ENCODE measurements around the gene RPL39L. TPM values are rescaled to one million over a fixed set of nuclear protein-coding genes. Genes with fewer than 3 reads are reported as not detected.

Gene RPL39L
- total RNA-seq: 10 to 100 TPM; 26.8 to 34.5 TPM
- polyA plus RNA-seq (2013, experiment 1 of 2): 9.1 TPM
- polyA plus RNA-seq (2013, experiment 2 of 2): 7.0 TPM
- long read RNA-seq, experiment 1, transcript RPL39L-201 (3 exons, 756 nt): major isoform, 24 of 29 reads
- long read RNA-seq, experiment 1, partial matches to known transcripts: 3 of 29 reads
- long read RNA-seq, experiment 1, other reads (novel, unspliced or antisense): 2 of 29 reads
- long read RNA-seq, experiment 2, transcript RPL39L-201 (3 exons, 756 nt): major isoform, 18 of 26 reads
- long read RNA-seq, experiment 2, partial matches to known transcripts: 2 of 26 reads
- long read RNA-seq, experiment 2, other reads (novel, unspliced or antisense): 5 of 26 reads
- long read RNA-seq, experiment 3, transcript RPL39L-201 (3 exons, 756 nt): major isoform, 6 of 16 reads
- long read RNA-seq, experiment 3, partial matches to known transcripts: 2 of 16 reads
- long read RNA-seq, experiment 3, other reads (novel, unspliced or antisense): 7 of 16 reads
- long read RNA-seq, experiment 4, partial matches to known transcripts: 0 of 6 reads
- long read RNA-seq, experiment 4, other reads (novel, unspliced or antisense): 3 of 6 reads

DNA sequence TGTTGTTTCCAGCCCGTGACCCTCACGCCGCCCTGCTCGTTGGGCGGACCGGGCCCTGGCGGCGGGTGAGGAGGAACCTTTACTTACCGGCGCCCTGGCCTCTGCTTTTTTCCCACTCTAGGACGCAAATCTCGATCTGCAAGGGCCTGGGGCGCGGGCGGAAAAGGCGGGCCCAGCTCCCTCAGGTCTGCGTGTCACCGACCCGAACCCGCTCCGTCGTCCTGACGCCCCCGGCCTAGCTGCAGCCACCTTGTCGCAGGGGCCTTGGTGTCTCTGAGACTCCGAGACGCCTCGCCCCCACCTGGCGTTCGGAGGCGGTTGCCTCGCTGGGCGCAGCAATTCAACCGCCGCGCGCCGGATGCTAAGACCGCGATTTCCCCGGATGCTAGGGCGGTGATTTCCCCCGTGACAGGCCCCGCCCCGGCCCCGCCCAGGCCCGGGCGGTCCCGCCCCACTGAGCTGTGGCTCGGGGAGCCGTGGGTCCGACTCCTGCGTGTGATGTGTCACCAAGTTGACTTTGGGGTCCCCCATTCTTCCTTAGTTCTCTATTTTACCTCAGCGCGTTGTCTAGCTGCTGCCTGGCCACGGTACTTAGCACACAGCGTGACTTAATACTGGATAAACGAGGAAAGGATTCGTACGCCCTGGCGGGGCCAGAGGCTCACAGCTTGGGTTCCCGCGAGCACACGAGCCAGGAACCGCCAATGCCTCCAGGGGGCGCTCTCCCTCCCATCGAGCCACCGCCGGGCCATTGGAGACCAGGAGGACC is at the start of gene RPL39L:
RPL39L (minus strand) TSS at position 371 of the 769 bp plus-strand sequence. CDS start 18,196 bp downstream, outside the sequence.
- Histone ChIP-seq H3K36me3 (ENCODE audit: control insufficient read depth, insufficient read depth, low read length) (no peaks in the 10 kb centered on the region), H3K27me3 (ENCODE audit: control insufficient read depth, insufficient read depth, low read length, poor library complexity, severe bottlenecking) (no peaks in the 10 kb centered on the region), H3K9ac (ENCODE audit: extremely low read depth, low read length, poor library complexity, severe bottlenecking) (no peak within 1 kb of the TSS), H3K9me3 (ENCODE audit: control insufficient read depth, low read length) (peaks cover 17% of the 10 kb centered on the region), H3K27ac (ENCODE audit: low read depth, low read length) (no peak within 1 kb of the TSS), H3K4me1 (ENCODE audit: control insufficient read depth, insufficient read depth, low read length) (no peaks in the 10 kb centered on the region), H3K4me3 (ENCODE audit: low read length) (no peak within 1 kb of the TSS)
- WGBS, 2 experiments (ENCODE audit: insufficient coverage in 1 of 2, insufficient read length in 1 of 2): 82 to 87% methylated on average over 35 to 69 of the region's 69 CpGs
- Mint-ChIP-seq H3K27me3 (ENCODE audit: insufficient read depth) (no peaks in the 10 kb centered on the region), H3K9me3 (peaks cover 25% of the 10 kb centered on the region), H3K27ac (peak within 1 kb of the TSS; percentile 95), H3K36me3 (ENCODE audit: low read depth) (peaks cover 34% of the 10 kb centered on the region), H3K4me3 (peak within 1 kb of the TSS; percentile 71), H3K4me1 (peaks cover 5% of the 10 kb centered on the region)
- peak; percentile 97 for DNase-seq
- TF ChIP-seq, protein P1, sequence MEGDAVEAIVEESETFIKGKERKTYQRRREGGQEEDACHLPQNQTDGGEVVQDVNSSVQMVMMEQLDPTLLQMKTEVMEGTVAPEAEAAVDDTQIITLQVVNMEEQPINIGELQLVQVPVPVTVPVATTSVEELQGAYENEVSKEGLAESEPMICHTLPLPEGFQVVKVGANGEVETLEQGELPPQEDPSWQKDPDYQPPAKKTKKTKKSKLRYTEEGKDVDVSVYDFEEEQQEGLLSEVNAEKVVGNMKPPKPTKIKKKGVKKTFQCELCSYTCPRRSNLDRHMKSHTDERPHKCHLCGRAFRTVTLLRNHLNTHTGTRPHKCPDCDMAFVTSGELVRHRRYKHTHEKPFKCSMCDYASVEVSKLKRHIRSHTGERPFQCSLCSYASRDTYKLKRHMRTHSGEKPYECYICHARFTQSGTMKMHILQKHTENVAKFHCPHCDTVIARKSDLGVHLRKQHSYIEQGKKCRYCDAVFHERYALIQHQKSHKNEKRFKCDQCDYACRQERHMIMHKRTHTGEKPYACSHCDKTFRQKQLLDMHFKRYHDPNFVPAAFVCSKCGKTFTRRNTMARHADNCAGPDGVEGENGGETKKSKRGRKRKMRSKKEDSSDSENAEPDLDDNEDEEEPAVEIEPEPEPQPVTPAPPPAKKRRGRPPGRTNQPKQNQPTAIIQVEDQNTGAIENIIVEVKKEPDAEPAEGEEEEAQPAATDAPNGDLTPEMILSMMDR (conservative IDR thresholded peaks at IDR 0.05): peak; percentile 98

DNA sequence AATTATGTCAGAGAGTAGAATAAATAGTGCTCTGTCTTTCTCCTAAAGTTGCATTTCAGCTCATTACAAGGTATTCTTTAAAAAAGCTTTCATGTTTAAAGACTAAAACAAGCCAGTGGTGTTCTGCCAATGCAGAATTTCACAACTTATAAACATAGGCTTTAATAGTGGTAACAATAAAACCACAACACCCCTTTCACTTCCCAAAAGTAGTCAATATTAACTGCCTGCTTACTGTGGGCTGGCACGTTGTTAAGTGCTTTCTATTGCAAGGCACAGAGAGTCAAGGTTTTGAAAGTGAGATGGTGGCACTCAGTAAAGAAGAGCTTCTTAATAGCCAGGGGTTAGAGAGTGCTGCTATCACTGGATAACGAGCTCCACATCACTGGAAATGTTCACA is 49.6 kb upstream of the RPL39L start:
- Mint-ChIP-seq H3K4me1 (peaks cover 20% of the 10 kb centered on the region), H3K27ac (no peak overlapping the region), H3K36me3 (ENCODE audit: low read depth) (no peaks in the 10 kb centered on the region), H3K27me3 (ENCODE audit: insufficient read depth) (peaks cover 5% of the 10 kb centered on the region), H3K9me3 (no peaks in the 10 kb centered on the region), H3K4me3 (no peak overlapping the region)
- no peak for DNase-seq
- Histone ChIP-seq H3K4me3 (ENCODE audit: low read length) (no peak overlapping the region), H3K36me3 (ENCODE audit: control insufficient read depth, insufficient read depth, low read length) (no peaks in the 10 kb centered on the region), H3K9ac (ENCODE audit: extremely low read depth, low read length, poor library complexity, severe bottlenecking) (no peak overlapping the region), H3K4me1 (ENCODE audit: control insufficient read depth, insufficient read depth, low read length) (peaks cover 4% of the 10 kb centered on the region), H3K27me3 (ENCODE audit: control insufficient read depth, insufficient read depth, low read length, poor library complexity, severe bottlenecking) (no peaks in the 10 kb centered on the region), H3K9me3 (ENCODE audit: control insufficient read depth, low read length) (no peaks in the 10 kb centered on the region), H3K27ac (ENCODE audit: low read depth, low read length) (no peak overlapping the region)
- TF ChIP-seq, protein P1 (conservative IDR thresholded peaks at IDR 0.05): no peak
- WGBS, 2 experiments (ENCODE audit: insufficient coverage in 1 of 2, insufficient read length in 1 of 2): 83% methylated on average over 2 of the region's 2 CpGs

DNA sequence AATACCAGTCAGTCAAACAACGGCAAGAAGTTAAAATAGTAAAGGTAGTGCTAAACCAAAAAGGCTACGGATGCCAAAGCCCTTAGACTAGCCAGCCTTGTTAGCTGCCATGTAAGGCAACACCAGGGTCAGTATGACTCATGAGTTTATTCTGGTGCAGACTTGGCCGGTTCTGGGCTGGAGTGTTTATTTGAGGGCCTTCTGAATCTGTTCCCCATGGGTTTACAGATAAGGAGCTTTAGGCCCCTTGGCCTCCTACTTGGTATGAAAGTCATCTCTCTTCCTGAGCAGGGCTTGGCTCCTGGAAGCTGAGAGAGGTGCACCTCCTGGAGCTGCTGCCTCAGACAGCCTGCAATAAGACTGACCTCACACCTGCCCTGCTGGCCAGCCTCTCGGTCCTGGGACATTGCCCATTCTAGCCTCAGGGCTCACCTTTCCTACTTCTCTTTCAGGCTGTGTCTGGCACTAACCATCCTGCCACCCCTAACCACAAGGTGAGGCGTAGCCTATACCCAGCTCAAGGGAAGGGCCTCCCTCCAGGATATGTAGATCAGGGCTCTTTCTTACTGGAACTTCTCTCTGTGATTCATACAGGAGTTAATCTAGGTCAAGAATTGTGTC is 47.6 kb upstream of the RPL39L start:
- H3K9me3 ChIP-seq (ENCODE audit: control insufficient read depth, low read length): no peaks in the 10 kb centered on the region
- no peak overlapping the region for H3K27ac ChIP-seq (ENCODE audit: low read depth, low read length)
- WGBS, 2 experiments (ENCODE audit: insufficient coverage in 1 of 2, insufficient read length in 1 of 2): 85 to 95% methylated on average over 4 to 5 of the region's 5 CpGs
- H3K4me1 ChIP-seq (ENCODE audit: control insufficient read depth, insufficient read depth, low read length): peaks cover 4% of the 10 kb centered on the region
- TF ChIP-seq, protein P1 (conservative IDR thresholded peaks at IDR 0.05): no peak
- Mint-ChIP-seq H3K4me3 (no peak overlapping the region), H3K4me1 (peaks cover 37% of the 10 kb centered on the region), H3K27me3 (ENCODE audit: insufficient read depth) (peaks cover 5% of the 10 kb centered on the region), H3K9me3 (no peaks in the 10 kb centered on the region), H3K27ac (no peak overlapping the region), H3K36me3 (ENCODE audit: low read depth) (no peaks in the 10 kb centered on the region)
- no peaks in the 10 kb centered on the region for H3K36me3 ChIP-seq (ENCODE audit: control insufficient read depth, insufficient read depth, low read length)
- peak; percentile 57 for DNase-seq
- H3K27me3 ChIP-seq (ENCODE audit: control insufficient read depth, insufficient read depth, low read length, poor library complexity, severe bottlenecking): no peaks in the 10 kb centered on the region
- no peak overlapping the region for H3K4me3 ChIP-seq (ENCODE audit: low read length)
- no peak overlapping the region for H3K9ac ChIP-seq (ENCODE audit: extremely low read depth, low read length, poor library complexity, severe bottlenecking)

Data from endodermal cell (in vitro differentiated cells).